SK-N-SH treated with all-trans-retinoic acid at 6 μM for 48 hours (cell line): ENCODE measurements around the gene CD79A.

Experiments used
- ATAC-seq: fragments of 200-7000 bp; cut with Tn5 transposase; 3 replicates; pipeline ENCODE4 v1.9.1; 2020; ENCODE audit warnings: mild to moderate bottlenecking, moderate library complexity
- ARNTL ChIP-seq: fragments of 450-650 bp; formaldehyde crosslinking; IDR thresholded peaks from 2 replicates; pipeline ENCODE4 v1.5.0; 2020; ENCODE audit warnings: low read depth, mild to moderate bottlenecking, moderate library complexity, borderline replicate concordance
- BACH2 ChIP-seq: fragments of 250-450 bp; sonication (Bioruptor Pico); IDR thresholded peaks from 2 replicates; pipeline ENCODE4 v1.9.0; 2021; ENCODE audit warnings: mild to moderate bottlenecking, borderline replicate concordance
- CREB5 ChIP-seq: fragments of 250-450 bp; sonication (Bioruptor Pico); IDR thresholded peaks from 2 replicates; pipeline ENCODE4 v1.5.1; 2020; ENCODE audit warnings: low read depth, mild to moderate bottlenecking, moderate library complexity
- CSDC2 ChIP-seq: fragments of 250-450 bp; sonication (Bioruptor Pico); IDR thresholded peaks from 2 replicates; pipeline ENCODE4 v1.5.0; 2020; ENCODE audit warnings: mild to moderate bottlenecking, moderate library complexity
- CSRNP3 ChIP-seq: fragments of 250-450 bp; sonication (Bioruptor Pico); IDR thresholded peaks from 2 replicates; pipeline ENCODE4 v1.5.1; 2021; ENCODE audit warnings: mild to moderate bottlenecking, moderate library complexity
- ESRRG ChIP-seq: fragments of 250-450 bp; sonication (Bioruptor Pico); IDR thresholded peaks from 2 replicates; pipeline ENCODE4 v1.6.1; 2021; ENCODE audit warnings: mild to moderate bottlenecking
- GLIS3 ChIP-seq: fragments of 250-450 bp; sonication (Bioruptor Pico); IDR thresholded peaks from 2 replicates; pipeline ENCODE4 v1.5.0; 2020; ENCODE audit warnings: mild to moderate bottlenecking, moderate library complexity
- ISL1 ChIP-seq: fragments of 250-450 bp; sonication (Bioruptor Pico); IDR thresholded peaks from 2 replicates; pipeline ENCODE4 v2.1.2; 2022; ENCODE audit warnings: mild to moderate bottlenecking, moderate library complexity
- OSR1 ChIP-seq: fragments of 250-450 bp; sonication (Bioruptor Pico); IDR thresholded peaks from 2 replicates; pipeline ENCODE4 v1.8.0; 2022; ENCODE audit warnings: moderate library complexity, mild to moderate bottlenecking, inconsistent platforms
- POU6F1 ChIP-seq: fragments of 250-450 bp; sonication (Bioruptor Pico); IDR thresholded peaks from 2 replicates; pipeline ENCODE4 v1.8.0; 2021; ENCODE audit warnings: low read depth, mild to moderate bottlenecking, moderate library complexity, borderline replicate concordance
- PPARA ChIP-seq: fragments of 250-450 bp; sonication (Bioruptor Pico); IDR thresholded peaks from 2 replicates; pipeline ENCODE4 v1.5.0; 2020; ENCODE audit warnings: mild to moderate bottlenecking, borderline replicate concordance
- RARB ChIP-seq: fragments of 250-450 bp; sonication (Bioruptor Pico); IDR thresholded peaks from 2 replicates; pipeline ENCODE4 v1.8.0; 2021; ENCODE audit warnings: mild to moderate bottlenecking, moderate library complexity
- SNAI2 ChIP-seq: fragments of 250-450 bp; sonication (Bioruptor Pico); IDR thresholded peaks from 2 replicates; pipeline ENCODE4 v1.5.0; 2020; ENCODE audit warnings: mild to moderate bottlenecking, moderate library complexity
- TCF4 ChIP-seq: fragments of 250-450 bp; sonication (Bioruptor Pico); IDR thresholded peaks from 2 replicates; pipeline ENCODE4 v1.8.0; 2021; ENCODE audit warnings: mild to moderate bottlenecking, moderate library complexity, borderline replicate concordance
- TSHZ2 ChIP-seq: fragments of 250-450 bp; sonication (Bioruptor Pico); IDR thresholded peaks from 2 replicates; pipeline ENCODE4 v1.5.0; 2020; ENCODE audit warnings: mild to moderate bottlenecking, moderate library complexity
- ZC3H10 ChIP-seq: fragments of 250-450 bp; sonication (Bioruptor Pico); IDR thresholded peaks from 2 replicates; pipeline ENCODE4 v1.5.1; 2021; ENCODE audit warnings: mild to moderate bottlenecking, moderate library complexity
- ZFP30 ChIP-seq: fragments of 450-650 bp; formaldehyde crosslinking; IDR thresholded peaks from 2 replicates; pipeline ENCODE4 v1.5.0; 2022; ENCODE audit warnings: mild to moderate bottlenecking, moderate library complexity
- ZNF565 ChIP-seq: fragments of 450-650 bp; formaldehyde crosslinking; conservative IDR thresholded peaks from 2 replicates; pipeline ENCODE4 v1.5.0; 2020; ENCODE audit warnings: low read depth, mild to moderate bottlenecking, moderate library complexity
- ZNF70 ChIP-seq: fragments of 450-650 bp; formaldehyde crosslinking; IDR thresholded peaks from 2 replicates; pipeline ENCODE4 v1.5.0; 2020; ENCODE audit warnings: mild to moderate bottlenecking, moderate library complexity
- ZNF8 ChIP-seq: fragments of 450-650 bp; formaldehyde crosslinking; IDR thresholded peaks from 2 replicates; pipeline ENCODE4 v1.5.0; 2020; ENCODE audit warnings: mild to moderate bottlenecking, moderate library complexity

The CD79A gene

GRCh38 chr19:41907994-41908615, 31.0 kb downstream of the CD79A start:
- ATAC-seq: no peak
- TF ChIP-seq ZNF8 (no peak), OSR1 (CRISPR knock-in tag) (no peak), TCF4 (CRISPR knock-in tag) (no peak), ARNTL (CRISPR knock-in tag) (no peak), ISL1 (CRISPR knock-in tag) (no peak)
- TF ChIP-seq, all 23 proteins: peak for 0

- no peak for TF ChIP-seq RARB (CRISPR knock-in tag)
- no peak for TF ChIP-seq CREB5 (CRISPR knock-in tag)
- TF ChIP-seq PPARA (CRISPR knock-in tag): no peak
- TF ChIP-seq ISL1 (CRISPR knock-in tag): no peak
- no peak for TF ChIP-seq ESRRG (CRISPR knock-in tag)
- no peak for TF ChIP-seq SNAI2 (CRISPR knock-in tag)
- TF ChIP-seq CSDC2 (CRISPR knock-in tag): no peak
- TF ChIP-seq TCF4 (CRISPR knock-in tag): no peak
- no peak for TF ChIP-seq CSRNP3 (CRISPR knock-in tag)
- no peak for TF ChIP-seq ZC3H10
- TF ChIP-seq ZFP30 (CRISPR knock-in tag): no peak
- TF ChIP-seq ZNF565 (CRISPR knock-in tag): no peak
- TF ChIP-seq BACH2 (CRISPR knock-in tag): no peak
- no peak for TF ChIP-seq POU6F1 (CRISPR knock-in tag)
- TF ChIP-seq ZNF70 (CRISPR knock-in tag): no peak
- no peak for ATAC-seq
Measured at GRCh38 chr19:41908724-41909464, 31.8 kb downstream of the CD79A start.

GRCh38 chr19:41909706-41910105, 32.6 kb downstream of the CD79A start:
- ATAC-seq: no peak
- TF ChIP-seq BACH2 (CRISPR knock-in tag) (no peak), ARNTL (CRISPR knock-in tag) (no peak), TSHZ2 (CRISPR knock-in tag) (no peak), OSR1 (CRISPR knock-in tag) (no peak), ZFP30 (CRISPR knock-in tag) (no peak), GLIS3 (CRISPR knock-in tag) (no peak)
